ENCODE data around the gene SMARCAL1. TPM values are rescaled to one million over a fixed set of nuclear protein-coding genes. Genes with fewer than 3 reads are reported as not detected.

SMARCAL1 gene
- total and polyA plus RNA-seq, 2 of the 13 experiments (the other 11 are each of a cell fraction or from before 2014, with no cell fraction given) = 12.7 to 21.3 TPM

- TF ChIP-seq BCLAF1 (IDR thresholded peaks at IDR 0.05) (no peak), SSRP1 (CRISPR knock-in tag; IDR thresholded peaks at IDR 0.05) (peak; percentile 31; the same call in 1 of the 2 replicates), RBAK (CRISPR knock-in tag; IDR thresholded peaks at IDR 0.05) (no peak), ZNF33A (CRISPR knock-in tag; IDR thresholded peaks at IDR 0.05; ENCODE audit: borderline replicate concordance) (no peak), POLR2G (IDR thresholded peaks at IDR 0.05; ENCODE audit: low read depth, low read length) (peak; percentile 79), ZBTB38 (CRISPR knock-in tag; IDR thresholded peaks at IDR 0.05) (no peak), ZMYM4 (CRISPR knock-in tag; IDR thresholded peaks at IDR 0.05) (no peak), ZNF263 (CRISPR knock-in tag; IDR thresholded peaks at IDR 0.05) (peak; percentile 55; the same call in 1 of the 2 replicates), ZBTB10 (CRISPR knock-in tag; IDR thresholded peaks at IDR 0.05; ENCODE audit: borderline replicate concordance) (no peak), SIX4 (CRISPR knock-in tag; IDR thresholded peaks at IDR 0.05) (no peak), NCOA1 (CRISPR knock-in tag; IDR thresholded peaks at IDR 0.05) (peak; percentile 65; the same call in 1 of the 2 replicates)
- TF ChIP-seq, protein P1, sequence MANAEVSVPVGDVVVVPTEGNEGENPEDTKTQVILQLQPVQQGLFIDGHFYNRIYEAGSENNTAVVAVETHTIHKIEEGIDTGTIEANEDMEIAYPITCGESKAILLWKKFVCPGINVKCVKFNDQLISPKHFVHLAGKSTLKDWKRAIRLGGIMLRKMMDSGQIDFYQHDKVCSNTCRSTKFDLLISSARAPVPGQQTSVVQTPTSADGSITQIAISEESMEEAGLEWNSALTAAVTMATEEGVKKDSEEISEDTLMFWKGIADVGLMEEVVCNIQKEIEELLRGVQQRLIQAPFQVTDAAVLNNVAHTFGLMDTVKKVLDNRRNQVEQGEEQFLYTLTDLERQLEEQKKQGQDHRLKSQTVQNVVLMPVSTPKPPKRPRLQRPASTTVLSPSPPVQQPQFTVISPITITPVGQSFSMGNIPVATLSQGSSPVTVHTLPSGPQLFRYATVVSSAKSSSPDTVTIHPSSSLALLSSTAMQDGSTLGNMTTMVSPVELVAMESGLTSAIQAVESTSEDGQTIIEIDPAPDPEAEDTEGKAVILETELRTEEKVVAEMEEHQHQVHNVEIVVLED (CRISPR knock-in tag; IDR thresholded peaks at IDR 0.05; ENCODE audit: borderline replicate concordance) = no peak
- TF ChIP-seq, protein P2, sequence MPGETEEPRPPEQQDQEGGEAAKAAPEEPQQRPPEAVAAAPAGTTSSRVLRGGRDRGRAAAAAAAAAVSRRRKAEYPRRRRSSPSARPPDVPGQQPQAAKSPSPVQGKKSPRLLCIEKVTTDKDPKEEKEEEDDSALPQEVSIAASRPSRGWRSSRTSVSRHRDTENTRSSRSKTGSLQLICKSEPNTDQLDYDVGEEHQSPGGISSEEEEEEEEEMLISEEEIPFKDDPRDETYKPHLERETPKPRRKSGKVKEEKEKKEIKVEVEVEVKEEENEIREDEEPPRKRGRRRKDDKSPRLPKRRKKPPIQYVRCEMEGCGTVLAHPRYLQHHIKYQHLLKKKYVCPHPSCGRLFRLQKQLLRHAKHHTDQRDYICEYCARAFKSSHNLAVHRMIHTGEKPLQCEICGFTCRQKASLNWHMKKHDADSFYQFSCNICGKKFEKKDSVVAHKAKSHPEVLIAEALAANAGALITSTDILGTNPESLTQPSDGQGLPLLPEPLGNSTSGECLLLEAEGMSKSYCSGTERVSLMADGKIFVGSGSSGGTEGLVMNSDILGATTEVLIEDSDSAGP (CRISPR knock-in tag; IDR thresholded peaks at IDR 0.05; ENCODE audit: borderline replicate concordance) = peak; percentile 22; the same call in 1 of the 2 replicates
These were observed 93.1 kb downstream of the SMARCAL1 start (continued) for GRCh38 chr2:216505133-216506106.
